ENCODE data around the gene ATF3.
A peak's percentile ranks its signal among the peaks of the same experiment; 100 is the strongest.

Gene ATF3

DNA sequence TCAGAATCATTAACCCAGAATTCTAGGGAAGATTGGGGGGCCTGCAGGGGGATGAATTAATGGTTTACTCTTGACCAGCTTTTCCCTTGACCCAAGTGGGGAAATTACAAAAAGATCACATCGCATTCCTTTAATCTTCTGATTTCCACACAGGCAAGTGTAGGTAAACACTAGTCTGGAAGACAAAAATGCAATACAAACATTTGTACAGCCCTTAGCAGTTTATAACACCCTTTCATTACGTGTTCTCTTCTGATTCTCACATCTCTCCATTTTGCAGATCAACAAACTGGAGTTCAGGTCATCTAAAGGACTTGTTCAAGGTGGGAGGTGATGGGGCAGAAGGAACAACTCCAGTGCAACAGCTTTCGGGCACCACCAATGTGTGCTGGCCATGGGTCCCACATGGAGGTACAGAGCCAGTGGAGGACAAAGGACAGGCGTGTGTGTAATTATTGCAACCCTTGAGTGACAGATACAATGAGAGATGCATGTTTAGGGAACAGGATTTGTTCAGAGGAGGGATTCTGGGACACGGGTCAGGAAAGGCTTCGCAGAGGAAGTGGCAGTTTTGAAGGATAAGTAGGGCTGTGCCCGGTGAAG, 20.4 kb downstream of the ATF3 start:
- H3K4me3 ChIP-seq (ENCODE audit: low read length): no peak overlapping the region
- TF ChIP-seq EZH2phosphoT487 (IDR thresholded peaks at IDR 0.05; ENCODE audit: borderline replicate concordance, low read length): no peak
- TF ChIP-seq, protein P1, sequence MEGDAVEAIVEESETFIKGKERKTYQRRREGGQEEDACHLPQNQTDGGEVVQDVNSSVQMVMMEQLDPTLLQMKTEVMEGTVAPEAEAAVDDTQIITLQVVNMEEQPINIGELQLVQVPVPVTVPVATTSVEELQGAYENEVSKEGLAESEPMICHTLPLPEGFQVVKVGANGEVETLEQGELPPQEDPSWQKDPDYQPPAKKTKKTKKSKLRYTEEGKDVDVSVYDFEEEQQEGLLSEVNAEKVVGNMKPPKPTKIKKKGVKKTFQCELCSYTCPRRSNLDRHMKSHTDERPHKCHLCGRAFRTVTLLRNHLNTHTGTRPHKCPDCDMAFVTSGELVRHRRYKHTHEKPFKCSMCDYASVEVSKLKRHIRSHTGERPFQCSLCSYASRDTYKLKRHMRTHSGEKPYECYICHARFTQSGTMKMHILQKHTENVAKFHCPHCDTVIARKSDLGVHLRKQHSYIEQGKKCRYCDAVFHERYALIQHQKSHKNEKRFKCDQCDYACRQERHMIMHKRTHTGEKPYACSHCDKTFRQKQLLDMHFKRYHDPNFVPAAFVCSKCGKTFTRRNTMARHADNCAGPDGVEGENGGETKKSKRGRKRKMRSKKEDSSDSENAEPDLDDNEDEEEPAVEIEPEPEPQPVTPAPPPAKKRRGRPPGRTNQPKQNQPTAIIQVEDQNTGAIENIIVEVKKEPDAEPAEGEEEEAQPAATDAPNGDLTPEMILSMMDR (IDR thresholded peaks at IDR 0.05; ENCODE audit: low read depth, low read length, poor library complexity, severe bottlenecking): no peak

DNA sequence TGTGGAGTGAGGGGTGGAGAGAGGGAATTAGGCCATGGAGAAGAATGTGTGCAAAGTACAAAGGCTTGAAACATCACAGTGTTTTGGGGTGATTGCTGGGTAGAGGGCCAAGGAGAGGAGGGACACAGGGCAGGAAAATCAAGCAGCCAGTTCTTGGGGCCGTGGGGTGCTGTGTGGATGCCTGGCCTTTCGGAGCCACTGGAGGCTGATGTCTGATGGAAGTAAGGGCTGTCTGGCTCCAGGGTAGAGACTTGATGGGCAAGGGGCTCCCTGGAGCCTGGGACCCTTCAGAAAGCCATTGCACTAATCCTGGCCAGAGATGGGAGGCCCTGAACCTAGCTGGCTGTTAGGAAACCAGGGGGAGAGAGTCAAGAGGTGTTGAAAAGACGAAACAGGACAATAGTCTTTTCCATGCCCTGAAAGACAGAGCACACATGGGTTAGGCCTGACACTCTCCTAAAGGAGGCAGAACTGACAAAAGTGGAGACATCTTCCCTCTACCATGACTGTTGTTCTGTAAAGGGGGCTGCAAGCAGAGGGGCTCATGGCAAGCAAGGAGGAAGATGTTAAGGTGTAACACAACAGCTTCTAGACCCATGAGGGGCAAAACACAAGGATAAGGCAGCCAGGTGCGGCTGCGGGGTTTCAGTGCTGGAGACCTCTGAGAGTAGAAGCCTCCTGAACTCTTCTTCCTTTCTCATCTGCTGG, 21.0 kb downstream of the ATF3 start:
- Histone ChIP-seq H4K20me1 (ENCODE audit: control insufficient read depth, insufficient read depth, low read depth, low read length) (no peaks in the 10 kb centered on the region), H3K79me2 (ENCODE audit: control insufficient read depth, low read length) (no peaks in the 10 kb centered on the region), H3K36me3 (ENCODE audit: control insufficient read depth, low read length) (no peaks in the 10 kb centered on the region), H3K4me3 (ENCODE audit: low read length) (no peak overlapping the region), H3K9me2 (replicated peaks; ENCODE audit: control insufficient read depth, low read length) (no peaks in the 10 kb centered on the region), H3K27me3 (ENCODE audit: control insufficient read depth, low read length) (peaks cover 27% of the 10 kb centered on the region), H3K27ac (ENCODE audit: low read depth, low read length) (no peak overlapping the region), H3K4me1 (ENCODE audit: control insufficient read depth, low read length) (peaks cover under 1% of the 10 kb centered on the region), H3K9me3 (ENCODE audit: control insufficient read depth, insufficient read depth, low read length) (no peaks in the 10 kb centered on the region), H3F3A (ENCODE audit: control insufficient read depth, insufficient read depth) (no peaks in the 10 kb centered on the region), H3K4me2 (ENCODE audit: low read length) (no peak overlapping the region)
- TF ChIP-seq EZH2phosphoT487 (IDR thresholded peaks at IDR 0.05; ENCODE audit: borderline replicate concordance, low read length): no peak
- TF ChIP-seq, protein P1 (IDR thresholded peaks at IDR 0.05; ENCODE audit: low read depth, low read length, poor library complexity, severe bottlenecking): no peak

More for the DNA sequence above, 20.4 kb downstream of the ATF3 start:
- Histone ChIP-seq H3K27me3 (ENCODE audit: control insufficient read depth, low read length) (peaks cover 23% of the 10 kb centered on the region), H3K9me2 (replicated peaks; ENCODE audit: control insufficient read depth, low read length) (no peaks in the 10 kb centered on the region), H3K27ac (ENCODE audit: low read depth, low read length) (no peak overlapping the region), H3K4me2 (ENCODE audit: low read length) (no peak overlapping the region), H3K4me1 (ENCODE audit: control insufficient read depth, low read length) (no peaks in the 10 kb centered on the region), H3K9me3 (ENCODE audit: control insufficient read depth, insufficient read depth, low read length) (no peaks in the 10 kb centered on the region), H3K36me3 (ENCODE audit: control insufficient read depth, low read length) (no peaks in the 10 kb centered on the region), H3F3A (ENCODE audit: control insufficient read depth, insufficient read depth) (no peaks in the 10 kb centered on the region), H3K79me2 (ENCODE audit: control insufficient read depth, low read length) (no peaks in the 10 kb centered on the region), H4K20me1 (ENCODE audit: control insufficient read depth, insufficient read depth, low read depth, low read length) (no peaks in the 10 kb centered on the region)

DNA sequence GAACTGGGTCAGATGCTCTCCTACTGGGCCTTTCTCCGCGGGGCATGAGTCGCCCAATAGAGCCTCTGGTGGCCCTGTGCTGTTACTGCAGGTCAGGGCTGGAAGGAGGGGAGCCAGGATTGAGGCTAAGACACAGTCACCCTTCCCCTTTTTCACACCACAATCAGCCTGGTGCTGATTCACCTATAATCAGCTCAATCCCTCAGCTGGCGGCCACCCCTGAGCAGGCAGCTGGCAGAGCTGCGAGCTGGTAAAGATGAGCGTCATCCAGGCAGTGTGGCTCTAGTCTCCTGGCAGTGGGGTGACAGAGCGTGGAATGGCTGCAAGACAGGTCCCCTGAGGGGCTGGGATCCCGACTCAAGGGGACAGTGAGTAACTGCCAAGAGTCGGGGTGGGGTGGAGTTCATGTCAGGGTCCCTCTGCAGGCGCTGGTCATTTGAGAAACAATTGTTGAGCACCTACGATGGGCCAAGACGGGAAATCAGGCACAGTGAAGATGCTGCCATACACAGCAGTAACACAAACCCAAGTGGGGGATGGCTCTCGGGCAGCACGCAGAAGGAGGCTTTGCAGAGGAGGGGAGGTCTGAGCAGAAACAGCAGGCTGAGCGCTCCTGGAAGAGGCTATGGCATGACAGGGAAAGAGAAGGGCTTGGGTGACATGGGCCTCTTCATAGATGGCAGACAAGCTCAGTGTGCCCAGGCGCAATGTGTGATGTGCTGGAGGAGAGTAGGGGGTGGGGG, 21.8 kb downstream of the ATF3 start:
- no peaks in the 10 kb centered on the region for H3K36me3 ChIP-seq (ENCODE audit: control insufficient read depth, low read length)
- no peaks in the 10 kb centered on the region for H3F3A ChIP-seq (ENCODE audit: control insufficient read depth, insufficient read depth)
- no peak for TF ChIP-seq EZH2phosphoT487 (IDR thresholded peaks at IDR 0.05; ENCODE audit: borderline replicate concordance, low read length)
- TF ChIP-seq, protein P1 (IDR thresholded peaks at IDR 0.05; ENCODE audit: low read depth, low read length, poor library complexity, severe bottlenecking): peak; percentile 78
- no peaks in the 10 kb centered on the region for H4K20me1 ChIP-seq (ENCODE audit: control insufficient read depth, insufficient read depth, low read depth, low read length)
- no peaks in the 10 kb centered on the region for H3K9me2 ChIP-seq (replicated peaks; ENCODE audit: control insufficient read depth, low read length)
- no peaks in the 10 kb centered on the region for H3K9me3 ChIP-seq (ENCODE audit: control insufficient read depth, insufficient read depth, low read length)
- H3K79me2 ChIP-seq (ENCODE audit: control insufficient read depth, low read length): no peaks in the 10 kb centered on the region
- peaks cover 29% of the 10 kb centered on the region for H3K27me3 ChIP-seq (ENCODE audit: control insufficient read depth, low read length)
- H3K4me2 ChIP-seq (ENCODE audit: low read length): no peak overlapping the region
- H3K4me3 ChIP-seq (ENCODE audit: low read length): no peak overlapping the region
- H3K4me1 ChIP-seq (ENCODE audit: control insufficient read depth, low read length): peaks cover 8% of the 10 kb centered on the region
- H3K27ac ChIP-seq (ENCODE audit: low read depth, low read length): no peak overlapping the region
